ENCODE measurements around the gene CNTN2. TPM values are rescaled to one million over a fixed set of nuclear protein-coding genes. Genes with fewer than 3 reads are reported as not detected.

The CNTN2 gene
- total RNA-seq, 6 experiments from 2014 or later = not detected

DNA sequence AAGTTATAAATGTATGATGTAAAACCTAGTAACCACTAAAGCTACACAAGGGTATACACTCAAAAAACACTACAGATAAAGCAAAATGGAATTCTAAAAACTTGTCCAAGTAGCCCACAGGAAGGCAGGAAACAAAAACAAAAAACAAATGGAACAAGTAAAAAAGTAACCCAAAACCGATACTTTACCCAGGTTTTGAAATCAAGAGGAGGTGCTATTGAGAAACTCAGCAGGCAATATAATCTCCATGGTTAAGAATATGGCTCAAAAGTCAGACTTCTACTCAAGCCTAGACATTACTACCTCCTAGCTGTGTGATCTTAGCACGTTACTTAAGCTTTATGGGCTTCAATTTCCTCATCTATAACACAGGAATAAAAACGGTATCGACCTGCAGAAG lies 65.5 kb downstream of the CNTN2 start:
- no peak for TF ChIP-seq CTCF (IDR thresholded peaks at IDR 0.05)
- Mint-ChIP-seq H3K4me1 (ENCODE audit: low read depth) (no peaks in the 10 kb centered on the region), H3K4me3 (no peak overlapping the region), H3K27me3 (ENCODE audit: insufficient read depth) (no peaks in the 10 kb centered on the region), H3K9me3 (no peaks in the 10 kb centered on the region), H3K27ac (no peak overlapping the region; the same call in 1 of the 2 replicates), H3K36me3 (ENCODE audit: low read depth) (peaks cover 13% of the 10 kb centered on the region)
- no peak for DNase-seq

DNA sequence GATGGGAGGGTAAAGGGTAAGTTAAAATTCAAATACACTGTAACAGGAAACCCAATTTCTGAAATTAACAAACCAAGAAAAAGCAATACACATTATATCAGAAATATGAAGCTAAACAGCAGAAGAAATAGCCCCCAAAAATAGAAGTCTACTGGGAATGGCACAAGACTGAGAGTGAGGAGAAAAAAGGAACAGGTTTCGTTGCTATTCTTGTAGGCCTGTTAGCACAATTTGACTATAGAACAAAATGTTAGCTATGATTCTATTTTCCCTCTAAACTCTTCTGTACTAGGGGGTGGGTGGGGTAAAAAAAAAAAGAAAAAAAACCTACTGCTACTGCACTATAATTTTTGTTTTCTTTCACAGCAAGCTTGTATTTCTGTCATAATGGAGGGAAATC lies 66.3 kb downstream of the CNTN2 start:
- H3K9me3 Mint-ChIP-seq = no peaks in the 10 kb centered on the region
- H3K27me3 Mint-ChIP-seq (ENCODE audit: insufficient read depth) = no peaks in the 10 kb centered on the region
- peaks cover 13% of the 10 kb centered on the region for H3K36me3 Mint-ChIP-seq (ENCODE audit: low read depth)
- H3K4me3 Mint-ChIP-seq = no peak overlapping the region
- no peaks in the 10 kb centered on the region for H3K4me1 Mint-ChIP-seq (ENCODE audit: low read depth)
- DNase-seq = no peak
- TF ChIP-seq CTCF (IDR thresholded peaks at IDR 0.05) = no peak
- H3K27ac Mint-ChIP-seq = no peak overlapping the region

DNA sequence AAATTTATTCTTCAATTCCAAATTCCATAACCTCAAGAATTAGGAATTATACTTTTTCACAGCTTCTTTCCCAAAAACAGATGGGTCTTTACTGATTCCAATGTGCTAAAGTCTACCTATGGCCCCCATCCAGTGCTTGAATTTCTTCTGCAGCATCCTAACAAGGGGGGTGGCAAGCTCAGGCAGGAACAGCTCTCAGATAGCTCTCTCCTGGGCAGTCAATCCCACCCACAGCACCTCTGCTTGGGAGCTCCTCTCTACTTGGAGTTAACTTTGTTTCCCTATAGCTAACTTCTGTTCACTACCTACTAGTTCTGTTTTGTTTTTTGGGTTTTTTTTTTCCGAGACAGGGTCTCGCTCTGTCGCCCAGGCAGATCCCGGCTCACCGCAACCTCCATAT lies 66.7 kb downstream of the CNTN2 start:
- TF ChIP-seq CTCF (IDR thresholded peaks at IDR 0.05) = no peak
- no peaks in the 10 kb centered on the region for H3K4me1 Mint-ChIP-seq (ENCODE audit: low read depth)
- H3K9me3 Mint-ChIP-seq = no peaks in the 10 kb centered on the region
- H3K36me3 Mint-ChIP-seq (ENCODE audit: low read depth) = peaks cover 13% of the 10 kb centered on the region
- no peak for DNase-seq
- H3K27ac Mint-ChIP-seq = no peak overlapping the region
- no peaks in the 10 kb centered on the region for H3K27me3 Mint-ChIP-seq (ENCODE audit: insufficient read depth)
- H3K4me3 Mint-ChIP-seq = no peak overlapping the region

DNA sequence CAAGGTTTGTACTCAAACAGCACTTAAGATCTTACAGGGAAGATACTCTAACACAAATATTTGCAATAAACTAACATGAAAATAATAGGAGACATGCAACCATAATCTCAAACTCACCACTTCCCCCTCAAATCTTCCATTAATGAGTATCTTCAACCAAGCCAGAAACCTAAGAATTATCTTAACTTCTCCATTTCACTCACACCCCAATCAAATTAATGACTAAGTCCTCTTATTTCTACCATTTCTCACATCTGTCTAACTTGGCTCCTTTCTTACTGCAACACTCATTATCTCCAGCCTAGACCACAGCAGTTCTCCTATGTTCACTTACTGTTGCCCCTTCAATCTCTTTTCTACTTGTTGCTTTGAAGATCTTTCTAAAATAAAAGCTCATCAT lies 68.3 kb downstream of the CNTN2 start:
- Mint-ChIP-seq H3K4me1 (ENCODE audit: low read depth) (no peaks in the 10 kb centered on the region), H3K36me3 (ENCODE audit: low read depth) (peaks cover 4% of the 10 kb centered on the region), H3K4me3 (no peak overlapping the region), H3K27ac (no peak overlapping the region), H3K27me3 (ENCODE audit: insufficient read depth) (no peaks in the 10 kb centered on the region), H3K9me3 (no peaks in the 10 kb centered on the region)
- no peak for TF ChIP-seq CTCF (IDR thresholded peaks at IDR 0.05)
- no peak for DNase-seq

- no peak for TF ChIP-seq CTCF (IDR thresholded peaks at IDR 0.05)
- H3K36me3 Mint-ChIP-seq (ENCODE audit: low read depth) = peaks cover 22% of the 10 kb centered on the region
- peak overlapping the region; percentile 18; the same call in 1 of the 2 replicates for H3K27ac Mint-ChIP-seq
Observed at GRCh38 chr1:205118752-205119151, 75.7 kb downstream of the CNTN2 start.

More at GRCh38 chr1:205118752-205119151, 75.7 kb downstream of the CNTN2 start:
- Mint-ChIP-seq H3K9me3 (no peaks in the 10 kb centered on the region), H3K4me3 (no peak overlapping the region), H3K27me3 (ENCODE audit: insufficient read depth) (no peaks in the 10 kb centered on the region; the same call in 1 of the 2 replicates), H3K4me1 (ENCODE audit: low read depth) (peaks cover 34% of the 10 kb centered on the region)
- DNase-seq = no peak

Measured in HFFc6 (cell line).